ENCODE results near the gene PCK1. TPM values are rescaled to one million over a fixed set of nuclear protein-coding genes. Genes with fewer than 3 reads are reported as not detected.

The PCK1 gene
- polyA plus RNA-seq, 10 donors, result 0.08 to 0.42 (median 0.18) TPM; not detected in 3

DNA sequence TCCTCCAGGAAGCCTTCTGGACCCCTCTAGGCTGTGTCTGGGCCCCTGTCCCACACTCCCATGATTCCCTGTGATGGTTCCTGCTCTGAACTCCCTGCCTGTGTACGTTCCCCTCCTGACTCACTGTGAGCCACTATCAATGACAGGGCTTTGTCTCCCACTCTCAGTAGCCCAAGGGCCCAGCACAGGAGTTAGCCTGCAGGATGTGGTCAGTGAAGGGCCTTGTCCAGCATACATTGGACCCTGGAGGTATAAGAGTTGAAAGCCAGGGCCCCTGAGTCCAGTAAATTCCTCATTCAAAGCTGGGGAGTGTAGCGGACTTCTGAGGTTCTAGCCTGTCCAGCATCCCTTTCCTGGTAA, 40.3 kb downstream of the PCK1 start:
- no peak for DNase-seq

DNA sequence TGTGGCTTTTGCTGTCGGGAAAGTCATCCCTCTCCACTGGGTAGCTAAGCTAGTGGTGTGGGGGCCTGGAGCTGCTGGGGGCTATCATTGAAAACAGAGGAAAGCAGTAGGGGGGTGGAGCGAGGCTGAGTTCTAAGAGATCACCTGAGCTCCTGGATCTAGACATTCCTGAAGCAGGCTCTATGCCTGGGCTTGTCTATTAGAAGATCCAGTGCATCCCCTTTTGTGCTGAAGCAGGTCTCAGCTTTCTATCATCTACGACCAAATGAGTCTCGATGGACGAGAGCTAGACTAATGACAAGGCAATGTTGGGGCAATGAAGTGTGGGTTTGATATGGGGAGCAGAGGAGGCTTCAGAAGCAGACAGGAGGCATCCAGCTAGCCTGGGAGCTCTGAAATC, 40.8 kb downstream of the PCK1 start:
- DNase-seq, result no peak

DNA sequence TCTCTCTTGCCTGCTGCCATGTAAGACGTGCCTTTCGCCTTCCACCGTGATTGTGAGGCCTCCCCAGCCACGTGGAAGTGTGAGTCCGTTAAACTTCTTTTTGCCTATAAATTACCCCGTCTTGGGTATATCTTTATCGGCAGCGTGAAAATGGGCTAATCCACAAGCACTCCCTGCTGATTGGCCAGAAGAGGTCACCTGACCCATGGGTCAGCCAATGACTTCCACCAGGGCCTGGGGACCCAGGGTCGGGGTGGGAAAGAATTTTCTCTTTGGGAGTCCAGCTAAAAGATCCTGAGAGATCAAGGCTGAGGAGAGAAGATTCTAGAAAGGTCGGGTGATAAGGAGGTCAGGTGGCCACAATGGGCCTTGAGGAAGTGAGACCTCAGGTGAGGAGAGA, 42.2 kb downstream of the PCK1 start:
- no peak for DNase-seq

DNA sequence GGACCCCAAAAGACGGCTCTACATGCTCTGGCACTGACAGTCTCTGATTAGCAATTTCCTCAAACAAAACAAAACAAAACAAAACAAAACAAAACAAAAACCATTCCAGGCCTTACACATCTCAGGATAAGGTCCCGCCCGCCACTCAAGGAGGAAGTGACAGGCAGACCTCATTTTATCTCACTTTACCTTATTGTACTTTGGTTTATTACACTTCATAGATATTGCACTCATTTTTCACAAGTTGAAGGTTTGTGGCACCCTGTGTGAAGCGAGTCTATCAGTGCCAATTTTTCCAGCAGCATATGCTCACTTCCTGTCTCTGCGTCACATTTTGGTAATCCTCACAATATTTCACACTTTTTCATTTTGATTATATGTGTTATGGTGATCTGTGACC, 44.1 kb downstream of the PCK1 start:
- DNase-seq, result no peak

DNA sequence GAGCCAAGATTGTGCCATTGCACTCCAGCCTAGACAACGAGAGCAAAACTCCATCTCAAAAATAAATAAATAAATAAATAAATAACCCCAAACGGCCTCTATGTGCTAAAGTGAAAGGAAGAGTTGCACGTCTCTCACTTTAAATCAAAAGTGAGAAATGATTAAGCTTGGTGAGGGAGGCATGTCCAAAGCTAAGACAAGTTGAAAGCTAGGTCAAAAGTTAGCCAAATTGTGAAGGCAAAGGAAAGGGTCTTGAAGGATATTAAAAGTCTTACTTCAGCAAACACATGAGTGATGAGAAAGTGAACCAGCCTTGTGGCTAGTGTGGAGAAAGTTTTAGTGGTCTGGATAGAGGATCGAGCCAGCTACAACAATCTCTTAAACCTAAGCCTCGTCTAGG, 45.0 kb downstream of the PCK1 start:
- DNase-seq, result no peak

DNA sequence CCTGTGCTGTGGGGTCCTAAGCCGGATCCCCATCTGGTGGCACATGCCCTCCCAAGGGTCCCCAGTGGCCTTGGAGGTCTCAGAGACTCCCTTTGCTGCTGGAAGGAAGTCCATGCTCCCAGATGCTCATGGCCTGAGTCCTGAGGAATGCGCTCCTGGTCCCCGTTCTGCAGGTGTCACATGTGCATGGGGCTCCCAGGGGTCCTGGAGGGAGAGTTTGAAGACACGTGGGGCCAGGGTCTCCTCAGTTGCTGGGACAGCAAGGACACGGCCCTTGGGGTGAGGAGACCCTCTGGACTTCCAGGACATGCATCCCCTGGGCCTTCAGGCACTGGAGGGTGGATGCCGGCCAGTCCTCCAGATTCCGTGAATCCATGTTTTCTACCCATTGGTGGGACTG, 47.6 kb downstream of the PCK1 start:
- DNase-seq, result no peak

DNA sequence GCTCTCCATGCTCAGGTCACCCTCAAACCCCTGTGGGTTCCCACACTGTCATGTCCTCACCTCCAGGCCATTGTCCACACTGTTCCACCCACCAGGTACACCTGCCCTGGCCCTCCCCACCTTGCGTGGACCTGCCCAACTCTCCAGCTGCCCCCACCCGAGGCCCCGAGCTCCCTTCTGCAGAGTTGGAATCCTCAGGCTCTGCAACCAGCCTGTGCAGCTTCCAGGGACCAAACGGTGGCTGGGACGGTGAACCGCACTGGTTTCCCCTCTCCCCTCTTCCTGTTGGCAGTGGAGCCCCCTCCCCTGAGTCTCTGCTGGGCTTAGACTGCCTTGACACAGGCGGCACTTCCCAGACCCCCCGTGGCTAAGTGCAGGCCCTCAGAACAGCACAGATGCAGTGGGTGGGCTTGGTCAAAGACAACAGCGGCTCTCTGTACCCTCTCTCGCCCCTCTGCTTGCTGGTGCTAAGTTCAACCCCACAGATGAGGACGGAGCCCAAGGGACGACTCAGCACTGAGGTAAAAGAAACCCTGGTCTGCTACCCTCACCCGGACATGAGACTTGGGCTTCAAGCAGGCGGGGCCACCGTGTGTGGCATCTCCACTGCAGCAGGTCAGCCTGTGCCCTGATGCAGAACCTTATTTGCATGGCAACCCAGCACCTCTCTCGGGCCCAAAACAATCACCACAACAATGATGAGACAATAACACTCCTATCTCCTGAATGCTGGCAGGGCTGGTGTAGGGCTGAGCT, 48.4 kb downstream of the PCK1 start:
- no peak for DNase-seq

DNA sequence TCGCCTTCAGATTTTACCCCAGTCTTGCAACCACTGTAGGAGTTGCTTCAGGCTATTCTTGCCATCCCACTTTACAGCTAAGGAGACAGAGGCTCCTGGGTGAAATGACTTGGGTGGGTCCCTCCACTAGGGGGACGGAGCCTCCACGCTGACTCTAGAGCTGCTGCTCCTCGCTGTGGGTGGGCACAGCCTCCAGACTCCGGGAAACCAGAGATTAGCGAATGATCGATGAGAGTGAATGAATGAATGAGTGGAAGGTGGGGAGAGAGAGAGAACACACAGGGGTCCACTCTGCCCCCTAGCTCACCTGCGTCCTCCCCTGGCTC, 48.9 kb downstream of the PCK1 start:
- DNase-seq, result no peak

DNA sequence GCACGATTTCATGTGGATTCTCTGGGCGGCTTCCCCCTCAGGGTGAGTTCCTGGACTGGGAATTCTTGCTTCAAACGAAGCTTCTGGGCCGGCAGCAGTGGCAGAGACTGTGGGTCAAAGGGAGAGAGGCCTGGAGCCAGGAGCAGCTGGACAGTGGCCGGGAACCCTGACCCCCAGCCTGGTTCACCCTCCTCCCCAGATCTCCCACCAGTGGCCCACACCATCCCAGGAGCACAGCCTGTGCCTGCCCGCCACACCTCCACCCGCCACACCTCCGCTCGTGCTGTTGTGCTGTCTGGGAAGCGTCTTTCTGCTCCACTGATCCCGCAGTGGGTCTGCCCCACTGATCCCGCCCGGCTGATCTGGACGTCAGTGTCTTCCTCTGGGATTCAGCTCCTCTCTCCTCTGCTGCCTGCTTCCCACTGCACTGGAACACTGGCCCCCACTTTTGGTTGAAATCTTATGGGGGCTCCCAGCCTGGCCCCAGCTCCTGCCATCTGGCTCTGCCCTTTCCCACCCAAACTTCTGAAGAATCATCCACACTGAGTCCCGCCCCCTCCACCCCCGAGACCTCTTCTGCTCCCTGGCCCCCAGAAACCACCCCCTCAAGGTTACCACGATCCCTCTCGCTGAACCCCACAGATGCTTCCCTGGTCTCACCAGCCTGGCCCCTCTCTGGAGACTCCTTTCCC, 49.5 kb downstream of the PCK1 start:
- DNase-seq, result no peak

DNA sequence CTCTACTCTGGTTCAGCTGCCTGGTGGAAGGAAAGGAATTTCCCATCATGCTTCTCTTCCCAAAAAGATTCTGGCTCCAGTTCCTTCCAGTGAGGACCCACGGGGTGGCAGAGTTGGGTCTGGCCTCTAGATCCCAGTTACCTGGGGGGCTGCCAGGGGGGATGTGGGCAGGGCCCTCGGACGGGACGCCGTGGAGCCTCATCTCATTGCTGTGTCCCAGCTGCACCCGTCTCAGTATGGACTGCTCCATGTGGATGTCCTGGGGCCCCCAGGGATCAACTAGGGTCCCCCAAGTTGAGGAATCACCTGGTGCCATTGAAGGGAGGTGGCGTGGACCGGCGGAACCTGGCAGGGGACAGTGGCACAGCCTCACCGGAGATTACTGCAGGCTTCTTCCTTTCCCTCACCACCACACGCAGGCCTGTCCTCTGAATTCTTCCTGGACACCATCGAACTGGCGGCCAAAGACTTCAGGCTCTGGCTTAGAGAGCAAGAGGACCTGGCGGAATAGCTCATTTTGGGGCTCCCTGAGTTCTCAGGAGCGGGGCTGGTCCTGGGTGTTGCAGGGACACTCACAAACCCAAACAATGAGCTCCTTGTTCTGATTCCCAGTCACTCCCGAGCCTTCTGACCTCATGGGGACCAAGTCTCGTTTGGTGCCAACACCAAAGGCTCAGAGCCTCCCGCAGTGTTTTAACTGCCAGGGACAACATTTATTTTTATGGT, 50.8 kb downstream of the PCK1 start:
- no peak for DNase-seq

DNA sequence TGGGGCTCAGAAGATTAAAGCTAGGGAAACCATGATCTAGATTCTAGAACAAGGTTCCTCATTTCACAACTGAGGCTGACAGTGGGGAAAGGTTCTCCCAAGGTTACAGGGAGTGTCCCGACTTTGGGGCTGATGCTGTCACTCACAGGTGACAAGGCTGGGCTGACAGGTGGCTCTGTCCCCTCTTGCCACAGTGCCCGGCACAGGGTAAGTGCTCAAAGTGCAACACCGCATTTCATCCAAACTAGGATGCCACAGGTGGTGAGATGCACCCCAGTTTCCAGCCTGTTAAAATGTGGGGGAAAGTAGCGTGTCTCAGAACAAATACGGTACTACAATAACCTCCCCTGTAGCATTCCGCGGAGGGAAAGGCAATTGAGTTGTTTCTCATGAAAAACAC, 51.5 kb downstream of the PCK1 start:
- DNase-seq, result no peak

DNA sequence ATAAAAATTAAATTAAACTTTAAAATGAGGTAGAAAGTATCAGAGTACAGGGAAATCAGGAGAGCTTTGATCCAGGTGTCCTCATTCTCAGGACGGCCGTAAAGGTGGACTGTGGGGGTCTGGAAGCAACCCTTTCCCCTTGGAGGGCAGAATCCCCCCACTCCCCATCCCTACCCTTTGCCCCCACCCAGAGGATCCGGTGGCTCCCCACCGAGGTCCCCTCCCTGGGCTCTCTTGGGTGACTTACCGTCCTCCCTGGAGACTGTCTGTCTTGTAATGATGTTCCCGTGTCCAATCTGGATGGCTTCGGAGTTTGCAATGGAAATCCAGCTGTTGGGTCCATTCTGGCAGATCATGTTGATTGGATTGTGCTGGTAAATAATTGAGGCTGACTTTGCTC, 52.0 kb downstream of the PCK1 start:
- no peak for DNase-seq

DNA sequence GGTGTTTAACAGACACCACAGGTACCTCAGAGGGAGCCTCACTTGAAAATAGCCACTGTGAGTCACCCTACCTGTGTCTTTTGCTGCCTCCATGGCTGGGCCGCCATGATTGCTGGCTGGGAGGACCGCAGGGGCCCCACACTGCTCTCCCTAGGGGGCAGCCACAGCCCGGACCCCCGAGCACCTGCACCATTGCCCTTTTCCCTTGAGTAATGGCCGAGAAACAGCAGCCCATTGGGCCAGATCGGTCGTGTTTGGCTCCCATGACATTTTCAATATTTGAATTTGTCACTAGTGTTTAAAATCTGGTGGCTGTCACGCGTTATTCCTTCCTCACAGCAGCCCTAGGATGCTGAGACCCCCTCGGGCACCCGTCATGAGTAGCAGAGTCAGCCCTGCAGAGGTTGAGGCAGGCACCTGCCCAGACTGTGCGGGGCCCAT, 52.6 kb downstream of the PCK1 start:
- no peak for DNase-seq

DNA sequence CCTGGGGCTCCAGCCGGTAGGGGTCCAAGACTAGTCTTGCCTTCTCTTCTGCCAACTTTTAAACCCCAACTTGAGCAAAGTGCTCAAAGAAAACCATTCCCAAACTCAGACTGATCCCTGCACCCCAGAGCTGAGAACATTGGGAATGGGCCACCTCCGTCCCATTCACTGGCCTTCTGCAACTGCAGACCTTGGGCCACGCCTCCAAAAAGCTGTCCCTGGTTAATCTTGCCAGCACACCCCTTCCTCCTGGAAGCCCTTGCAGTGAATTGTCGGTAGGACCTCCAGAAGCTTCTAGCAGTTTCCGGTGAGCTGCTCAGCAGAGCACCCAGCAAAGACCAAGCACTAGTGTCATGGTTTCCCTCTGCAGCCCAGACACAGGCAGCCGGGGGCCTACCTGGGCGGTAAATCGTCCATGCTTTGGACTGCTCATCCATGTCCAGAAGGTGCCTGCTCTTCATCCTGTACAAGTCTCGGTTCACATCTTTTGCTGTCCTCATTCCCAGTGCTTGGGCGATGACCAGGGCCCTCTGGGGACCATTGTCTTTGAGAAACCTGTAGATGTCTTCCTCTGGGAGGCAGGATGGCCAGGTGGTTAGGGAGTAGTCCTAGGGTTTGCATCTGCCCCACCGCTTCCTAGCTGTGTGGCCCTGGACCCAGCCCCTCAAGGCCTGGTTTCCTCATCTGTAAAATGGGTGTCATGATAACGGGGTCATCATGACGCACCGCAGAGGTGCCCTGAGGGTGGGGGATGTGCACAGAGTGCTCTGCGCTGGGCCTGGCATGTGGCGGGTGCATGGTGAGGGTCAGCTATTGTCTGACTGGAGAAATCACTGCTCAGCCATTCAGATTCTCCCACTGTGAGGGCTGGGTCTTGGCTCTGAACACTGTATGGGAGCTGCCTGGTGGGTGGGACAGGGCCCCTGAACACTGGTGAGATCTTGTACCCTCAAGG, 53.9 kb downstream of the PCK1 start:
- no peak for DNase-seq

DNA sequence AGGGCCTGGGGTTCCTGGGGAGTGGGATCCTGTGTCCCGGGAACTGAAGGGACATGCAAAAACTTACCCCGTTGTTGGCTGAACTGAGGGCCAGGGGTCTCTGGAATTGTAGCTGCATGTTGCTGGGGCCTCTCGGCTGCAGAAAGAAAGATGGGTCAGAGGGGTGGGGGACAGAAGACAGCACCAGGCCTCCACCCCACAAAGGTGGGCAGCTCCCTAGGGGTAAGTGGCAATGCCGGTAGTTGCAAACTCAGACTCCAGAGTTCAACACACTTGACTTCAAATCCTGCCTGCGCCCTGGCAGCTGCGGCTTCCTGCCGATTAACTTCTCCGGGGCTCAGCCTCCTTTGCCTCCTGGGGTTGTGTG, 54.5 kb downstream of the PCK1 start:
- no peak for DNase-seq

DNA sequence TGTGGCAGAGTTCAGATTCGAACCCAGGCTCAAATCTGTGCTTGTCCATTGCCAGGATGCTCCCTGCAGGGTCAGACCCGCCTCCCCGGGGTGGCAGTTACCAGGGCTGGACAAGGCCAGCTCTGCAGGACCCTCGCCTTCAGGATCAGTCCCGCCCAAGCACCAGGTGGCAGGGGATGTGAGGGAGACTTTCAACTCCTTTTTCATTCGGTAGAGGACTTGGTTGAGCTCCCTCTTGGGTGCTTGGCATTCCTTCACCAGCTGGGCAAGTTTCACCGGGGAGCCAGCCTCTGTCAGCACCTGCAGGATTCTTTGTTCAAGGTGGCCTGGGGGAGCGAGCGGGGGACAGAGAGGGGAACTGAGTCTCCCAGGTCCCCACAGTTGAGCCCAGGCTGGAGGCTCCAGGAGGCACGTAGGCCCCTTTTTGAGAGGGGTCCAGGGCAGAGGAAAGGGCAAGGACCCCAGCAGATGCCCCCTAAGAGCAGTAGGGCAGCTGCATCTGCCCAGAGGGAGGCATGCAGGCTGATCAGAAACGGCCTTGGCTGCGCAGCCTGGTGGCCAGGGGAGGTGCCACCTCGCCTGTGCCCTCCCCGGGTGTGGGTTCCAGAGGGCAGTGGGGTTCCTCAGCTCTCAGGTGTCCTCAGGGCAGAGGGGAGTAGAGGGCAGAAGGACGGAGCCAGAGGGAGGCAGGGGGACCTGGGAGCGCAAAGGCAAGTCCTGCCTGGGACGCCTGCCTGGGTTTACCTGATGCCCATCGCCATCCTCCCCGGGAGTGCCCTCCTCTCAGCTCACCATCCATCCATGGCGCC, 55.4 kb downstream of the PCK1 start:
- no peak for DNase-seq

DNA sequence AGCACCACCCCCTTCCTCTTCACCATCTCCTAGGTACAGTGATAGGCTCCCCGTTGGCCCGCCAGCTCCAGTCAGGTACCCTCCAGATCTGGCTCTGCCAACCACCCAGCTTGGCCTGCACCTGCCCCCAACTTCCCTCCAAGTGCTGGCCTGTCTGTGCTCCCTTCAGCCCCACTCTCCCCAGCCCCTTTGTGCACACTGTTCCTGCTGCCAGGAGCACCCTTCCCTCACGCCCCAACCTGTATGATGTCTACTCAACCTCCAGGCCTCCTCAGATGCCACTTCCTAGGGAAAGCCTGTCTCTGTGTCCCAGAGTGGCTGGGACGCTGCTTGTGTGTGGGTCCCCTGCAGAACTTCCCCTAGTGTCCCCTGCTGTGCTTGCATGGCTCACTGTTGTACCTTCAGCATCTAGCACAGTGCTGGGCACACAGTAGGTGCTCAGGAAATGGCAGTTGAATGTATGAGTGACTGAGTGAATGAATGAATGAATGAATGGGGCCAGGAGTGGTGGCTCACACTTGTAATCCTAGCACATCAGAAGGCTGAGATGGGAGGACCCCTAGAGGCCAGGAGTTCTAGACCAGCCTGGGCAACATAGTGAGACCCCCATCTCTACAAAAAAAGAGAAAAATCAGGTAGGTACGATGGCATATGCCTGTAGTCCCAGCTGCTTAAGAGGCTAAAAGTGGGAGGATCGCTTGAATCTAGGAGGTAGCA, 56.3 kb downstream of the PCK1 start:
- DNase-seq, result no peak
